ENCODE measurements around the gene IRF7.

Gene IRF7

DNA sequence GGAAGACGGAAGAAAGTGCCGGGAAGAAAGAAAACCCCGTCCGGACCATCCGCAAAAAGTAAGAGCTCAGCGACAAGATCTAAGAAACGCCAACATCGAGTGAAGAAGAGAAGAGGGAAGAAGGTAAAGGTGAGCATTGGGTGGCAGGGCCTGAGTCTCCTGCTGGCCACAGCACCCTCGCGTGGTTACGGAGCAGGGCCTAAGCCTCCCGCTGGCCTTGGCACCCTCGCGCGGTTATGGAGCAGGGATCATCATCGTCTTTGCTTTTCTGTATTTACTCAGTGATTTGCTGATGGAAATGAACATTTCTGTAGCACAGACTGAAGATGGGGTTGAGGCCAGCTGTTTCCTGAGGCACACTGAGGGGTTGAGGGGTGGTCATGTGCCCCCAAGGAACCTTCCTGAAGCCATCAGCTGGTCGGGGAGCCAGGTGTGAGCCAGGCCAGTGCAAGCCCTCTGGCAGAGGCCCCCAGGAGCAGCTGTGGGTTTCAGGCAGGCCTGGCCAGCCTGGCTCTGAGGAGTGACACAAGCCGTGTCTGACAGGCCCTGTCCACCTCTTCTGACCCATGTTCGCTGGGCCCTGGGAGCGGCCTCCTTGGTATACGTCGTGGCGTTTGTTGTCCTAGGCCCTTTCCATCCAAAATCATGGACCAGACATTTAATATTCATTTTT lies 14.0 kb downstream of the IRF7 start:
- H3K9ac ChIP-seq (ENCODE audit: insufficient read length) = no peak overlapping the region
- H3K9me3 ChIP-seq (ENCODE audit: low read depth, low read length) = no peaks in the 10 kb centered on the region
- H3K4me3 ChIP-seq = no peak overlapping the region
- H3K36me3 ChIP-seq (ENCODE audit: insufficient read depth, low read length) = peaks cover 74% of the 10 kb centered on the region
- no peak for TF ChIP-seq POLR2AphosphoS5 (IDR thresholded peaks at IDR 0.05; ENCODE audit: borderline replicate concordance, low read depth, low read length)
- no peak for DNase-seq (ENCODE audit: low read depth, low spot score)
- H3K27ac ChIP-seq = no peak overlapping the region

DNA sequence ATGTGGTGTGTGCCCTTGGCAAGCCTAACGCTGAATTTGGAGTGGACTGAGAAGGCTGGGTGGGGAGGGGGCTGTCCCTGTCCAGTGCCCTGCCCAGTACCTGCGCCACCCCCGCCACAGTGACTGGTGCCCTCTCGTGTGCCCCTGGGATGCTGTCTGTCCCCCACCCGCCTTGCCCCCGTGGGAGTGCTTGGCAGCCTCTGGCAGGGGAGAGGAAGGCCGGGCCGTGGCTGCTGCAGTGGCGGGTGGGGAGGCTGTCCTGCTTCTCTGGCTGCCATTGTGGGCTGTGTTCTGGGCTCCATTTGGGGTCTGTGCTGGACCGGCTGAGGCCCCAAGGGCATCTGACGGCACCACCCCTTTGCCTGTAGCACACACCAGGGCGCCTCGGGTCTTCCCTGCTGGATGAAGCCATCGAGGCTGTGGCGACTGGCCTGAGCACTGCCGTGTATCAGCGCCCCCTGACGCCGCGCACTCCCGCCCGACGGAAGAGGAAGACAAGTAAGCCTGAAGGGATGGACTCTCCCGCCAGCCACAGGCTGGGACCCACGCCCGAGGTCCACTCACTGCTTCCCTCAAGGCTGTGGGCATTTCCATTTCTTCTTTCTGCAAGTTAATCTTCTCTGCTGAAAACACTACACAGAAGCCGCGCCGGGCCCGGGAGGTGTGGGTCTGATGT lies 17.6 kb downstream of the IRF7 start:
- Histone ChIP-seq H3K9ac (ENCODE audit: insufficient read length) (no peak overlapping the region), H3K36me3 (ENCODE audit: insufficient read depth, low read length) (peaks cover 72% of the 10 kb centered on the region), H3K27ac (no peak overlapping the region), H3K9me3 (ENCODE audit: low read depth, low read length) (no peaks in the 10 kb centered on the region), H3K4me3 (no peak overlapping the region)
- TF ChIP-seq EZH2 (IDR thresholded peaks at IDR 0.05) (no peak), FOXP2 (optimal IDR thresholded peaks at IDR 0.05; ENCODE audit: control extremely low read depth, extremely low read length, insufficient read depth) (no peak), POLR2AphosphoS5 (IDR thresholded peaks at IDR 0.05; ENCODE audit: borderline replicate concordance, low read depth, low read length) (no peak)
- DNase-seq (ENCODE audit: low read depth, low spot score) = no peak

DNA sequence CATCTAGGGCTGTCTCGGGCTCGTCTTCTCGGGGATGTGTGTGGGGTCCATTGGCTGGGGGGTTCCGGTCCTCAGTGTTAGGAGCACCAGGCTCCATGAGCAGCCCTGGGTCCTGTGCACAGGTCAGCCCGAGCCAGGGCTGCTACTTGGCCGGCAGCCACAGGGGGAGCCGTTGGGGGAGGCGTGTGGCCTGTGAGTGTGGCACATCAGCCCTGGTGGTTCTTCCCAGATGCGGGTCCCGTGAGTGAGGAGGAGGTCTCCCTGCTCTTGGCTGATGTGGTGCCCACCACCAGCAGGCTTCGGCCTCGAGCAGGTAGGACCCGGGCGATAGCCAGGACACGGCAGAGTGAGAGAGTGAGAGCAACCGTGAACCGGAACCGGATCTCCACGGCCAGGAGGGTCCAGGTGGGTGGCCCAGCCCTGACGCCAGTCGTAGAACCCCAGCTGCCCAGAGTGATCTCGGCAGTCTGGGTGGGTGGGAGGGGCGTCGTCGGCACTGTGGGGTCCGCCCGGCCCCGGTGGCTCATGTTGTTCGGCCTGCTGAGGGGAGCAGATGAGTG lies 18.5 kb downstream of the IRF7 start:
- H3K36me3 ChIP-seq (ENCODE audit: insufficient read depth, low read length) = peaks cover 76% of the 10 kb centered on the region
- H3K9ac ChIP-seq (ENCODE audit: insufficient read length) = no peak overlapping the region
- H3K27ac ChIP-seq = no peak overlapping the region
- H3K9me3 ChIP-seq (ENCODE audit: low read depth, low read length) = no peaks in the 10 kb centered on the region
- TF ChIP-seq EZH2 (IDR thresholded peaks at IDR 0.05) (no peak), POLR2AphosphoS5 (IDR thresholded peaks at IDR 0.05; ENCODE audit: borderline replicate concordance, low read depth, low read length) (no peak), FOXP2 (optimal IDR thresholded peaks at IDR 0.05; ENCODE audit: control extremely low read depth, extremely low read length, insufficient read depth) (no peak)
- DNase-seq (ENCODE audit: low read depth, low spot score) = no peak
- no peak overlapping the region for H3K4me3 ChIP-seq

DNA sequence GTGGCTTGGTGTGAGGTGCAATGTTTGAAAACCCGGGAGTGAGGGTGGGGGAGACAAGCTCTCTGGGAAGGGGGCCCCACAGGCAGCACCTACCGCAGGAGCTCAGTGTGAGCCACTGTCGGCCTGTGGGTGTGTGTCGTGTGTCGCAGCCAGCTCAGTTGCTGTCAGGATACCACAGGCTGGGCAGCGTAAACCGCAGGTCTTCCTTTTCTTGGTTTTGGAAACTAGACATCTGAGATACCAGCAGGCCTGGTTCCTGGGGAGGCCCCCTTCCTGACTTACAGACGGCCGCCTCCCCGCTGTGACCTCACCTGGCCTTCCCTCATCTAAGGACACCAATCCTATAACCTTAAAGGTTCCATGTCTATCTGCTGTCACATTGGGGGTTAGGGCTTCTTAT lies 19.4 kb downstream of the IRF7 start:
- TF ChIP-seq EZH2 (IDR thresholded peaks at IDR 0.05) = no peak
- TF ChIP-seq POLR2AphosphoS5 (IDR thresholded peaks at IDR 0.05; ENCODE audit: borderline replicate concordance, low read depth, low read length) = no peak
- no peak for TF ChIP-seq FOXP2 (optimal IDR thresholded peaks at IDR 0.05; ENCODE audit: control extremely low read depth, extremely low read length, insufficient read depth)
- peaks cover 71% of the 10 kb centered on the region for H3K36me3 ChIP-seq (ENCODE audit: insufficient read depth, low read length)
- H3K9me3 ChIP-seq (ENCODE audit: low read depth, low read length) = no peaks in the 10 kb centered on the region
- H3K9ac ChIP-seq (ENCODE audit: insufficient read length) = no peak overlapping the region
- no peak overlapping the region for H3K4me3 ChIP-seq
- DNase-seq (ENCODE audit: low read depth, low spot score) = no peak
- H3K27ac ChIP-seq = no peak overlapping the region

DNA sequence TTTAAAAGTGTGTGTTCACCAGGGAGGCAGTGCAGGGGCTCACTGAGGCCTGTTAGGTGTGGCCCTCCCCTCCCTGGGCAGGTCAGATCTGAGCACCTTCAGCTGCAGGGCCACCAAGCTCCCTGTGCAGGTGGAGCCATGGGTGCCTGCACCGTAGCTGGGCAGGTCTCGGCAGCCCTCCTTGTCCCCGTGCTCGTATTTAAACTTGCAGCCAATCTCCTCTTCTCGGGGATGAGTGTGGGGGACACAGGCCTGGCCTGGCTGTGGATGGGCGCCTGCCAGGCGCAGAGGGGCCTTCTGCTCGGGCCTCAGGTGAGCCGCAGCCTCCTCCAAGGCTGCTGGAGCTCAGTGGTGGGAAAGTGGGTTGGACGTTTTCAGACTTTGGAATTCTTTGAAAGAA lies 20.4 kb downstream of the IRF7 start:
- no peaks in the 10 kb centered on the region for H3K9me3 ChIP-seq (ENCODE audit: low read depth, low read length)
- H3K9ac ChIP-seq (ENCODE audit: insufficient read length) = no peak overlapping the region
- TF ChIP-seq POLR2AphosphoS5 (IDR thresholded peaks at IDR 0.05; ENCODE audit: borderline replicate concordance, low read depth, low read length) (no peak), EZH2 (IDR thresholded peaks at IDR 0.05) (no peak), FOXP2 (optimal IDR thresholded peaks at IDR 0.05; ENCODE audit: control extremely low read depth, extremely low read length, insufficient read depth) (no peak)
- no peak for DNase-seq (ENCODE audit: low read depth, low spot score)
- peaks cover 76% of the 10 kb centered on the region for H3K36me3 ChIP-seq (ENCODE audit: insufficient read depth, low read length)
- H3K27ac ChIP-seq = no peak overlapping the region
- H3K4me3 ChIP-seq = no peak overlapping the region

DNA sequence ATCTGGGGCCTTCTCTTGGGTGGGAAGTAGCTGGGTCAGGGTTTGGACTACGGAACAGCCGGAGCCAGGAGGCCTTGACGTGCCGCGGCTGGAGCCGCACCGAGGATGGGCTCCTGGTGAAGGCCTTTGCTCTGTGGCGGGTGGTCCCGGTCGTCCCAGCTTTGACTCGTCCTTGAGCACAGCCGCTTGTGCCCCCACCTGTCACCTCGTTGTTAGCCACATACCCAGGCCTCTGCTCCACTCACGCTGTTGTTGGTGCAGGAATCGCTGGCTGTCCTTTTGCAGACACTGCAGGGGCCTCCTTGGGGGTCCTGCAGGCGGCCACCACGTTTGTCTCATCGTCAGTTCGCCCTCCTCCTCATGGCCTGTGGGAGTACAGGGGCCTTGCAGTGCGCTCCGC lies 22.4 kb downstream of the IRF7 start:
- no peak overlapping the region for H3K27ac ChIP-seq

DNA sequence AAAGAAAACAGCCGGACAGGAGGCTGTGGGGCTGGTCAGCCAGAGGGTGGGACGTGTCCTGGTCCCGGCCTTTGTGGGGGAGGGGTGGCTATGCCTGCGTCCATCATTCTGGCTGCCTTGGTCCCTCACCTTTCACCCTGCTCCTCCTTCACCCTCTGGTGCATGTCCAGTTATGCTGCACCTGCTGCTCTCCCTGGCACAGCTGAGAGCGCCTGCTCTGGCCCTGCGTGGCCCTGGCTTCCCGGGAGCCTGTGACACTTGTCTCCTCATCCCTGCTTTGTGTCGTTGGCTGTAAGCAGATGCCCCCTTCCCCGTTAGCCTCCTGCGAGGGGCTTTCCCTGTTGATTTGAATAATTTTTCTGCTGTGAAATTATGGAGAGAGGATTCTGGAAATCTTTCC lies 22.8 kb downstream of the IRF7 start:
- no peak for DNase-seq (ENCODE audit: low read depth, low spot score)
- TF ChIP-seq EZH2 (IDR thresholded peaks at IDR 0.05) (no peak), FOXP2 (optimal IDR thresholded peaks at IDR 0.05; ENCODE audit: control extremely low read depth, extremely low read length, insufficient read depth) (no peak), POLR2AphosphoS5 (IDR thresholded peaks at IDR 0.05; ENCODE audit: borderline replicate concordance, low read depth, low read length) (no peak)
- Histone ChIP-seq H3K36me3 (ENCODE audit: insufficient read depth, low read length) (peaks cover 81% of the 10 kb centered on the region), H3K9ac (ENCODE audit: insufficient read length) (no peak overlapping the region), H3K9me3 (ENCODE audit: low read depth, low read length) (no peaks in the 10 kb centered on the region), H3K4me3 (no peak overlapping the region), H3K27ac (no peak overlapping the region)

More for the DNA sequence above, 22.4 kb downstream of the IRF7 start:
- TF ChIP-seq EZH2 (IDR thresholded peaks at IDR 0.05) (no peak), POLR2AphosphoS5 (IDR thresholded peaks at IDR 0.05; ENCODE audit: borderline replicate concordance, low read depth, low read length) (no peak), FOXP2 (optimal IDR thresholded peaks at IDR 0.05; ENCODE audit: control extremely low read depth, extremely low read length, insufficient read depth) (no peak)
- Histone ChIP-seq H3K9ac (ENCODE audit: insufficient read length) (no peak overlapping the region), H3K9me3 (ENCODE audit: low read depth, low read length) (no peaks in the 10 kb centered on the region), H3K4me3 (no peak overlapping the region), H3K36me3 (ENCODE audit: insufficient read depth, low read length) (peaks cover 81% of the 10 kb centered on the region)
- no peak for DNase-seq (ENCODE audit: low read depth, low spot score)

DNA sequence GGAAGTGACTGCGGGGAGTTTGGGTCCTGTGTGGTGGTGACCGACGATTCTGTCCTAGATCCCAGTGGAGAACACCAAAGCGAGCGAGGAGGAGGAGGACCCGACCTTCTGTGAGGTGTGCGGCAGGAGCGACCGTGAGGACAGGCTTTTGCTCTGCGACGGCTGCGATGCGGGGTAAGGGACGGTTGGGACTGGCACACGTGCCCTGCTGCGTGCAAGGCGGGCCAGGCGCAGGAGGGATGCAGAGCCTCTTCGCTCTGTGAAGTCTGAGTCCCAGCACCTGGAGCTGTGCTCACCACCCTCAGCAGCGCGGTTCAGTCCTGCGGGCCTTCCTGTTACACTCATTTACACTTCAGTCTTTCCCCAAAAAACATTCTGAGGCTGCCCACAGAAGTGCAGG lies 23.2 kb downstream of the IRF7 start:
- H3K27ac ChIP-seq = no peak overlapping the region
- H3K9ac ChIP-seq (ENCODE audit: insufficient read length) = no peak overlapping the region
- peaks cover 84% of the 10 kb centered on the region for H3K36me3 ChIP-seq (ENCODE audit: insufficient read depth, low read length)
- no peak overlapping the region for H3K4me3 ChIP-seq
- DNase-seq (ENCODE audit: low read depth, low spot score) = no peak
- H3K9me3 ChIP-seq (ENCODE audit: low read depth, low read length) = no peaks in the 10 kb centered on the region
- TF ChIP-seq EZH2 (IDR thresholded peaks at IDR 0.05) (no peak), FOXP2 (optimal IDR thresholded peaks at IDR 0.05; ENCODE audit: control extremely low read depth, extremely low read length, insufficient read depth) (no peak), POLR2AphosphoS5 (IDR thresholded peaks at IDR 0.05; ENCODE audit: borderline replicate concordance, low read depth, low read length) (no peak)
